Measurements from ENCODE around the gene SEMA3B.
"Not testable (repeated sequence)": the region's sequence is repeated elsewhere in the genome, so short reads cannot be mapped to it uniquely, and the experiment has no call there.

The SEMA3B gene

GRCh38 chr3:50241163-50241562, 27.8 kb upstream of the SEMA3B start:
- Histone ChIP-seq H3K36me3 (ENCODE audit: insufficient read depth, low read length) (peaks cover 4% of the 10 kb centered on the region), H3K4me1 (ENCODE audit: insufficient read depth, low read length) (peaks cover 72% of the 10 kb centered on the region), H3K4me3 (ENCODE audit: low read depth in 1 of 2, low read length in 2 of 2) (no peak overlapping the region), H3K27me3 (ENCODE audit: control insufficient read depth in 1 of 2, insufficient read depth in 2 of 2, low read length in 2 of 2) (no peaks in the 10 kb centered on the region), H3K9me3 (ENCODE audit: low read length) (no peaks in the 10 kb centered on the region), H3K9ac (ENCODE audit: low read length) (no peak overlapping the region), H3K27ac (ENCODE audit: low read depth, low read length) (peak overlapping the region; percentile 14)

- Histone ChIP-seq H3K27ac (ENCODE audit: low read depth, low read length) (peak overlapping the region; percentile 50), H3K27me3 (ENCODE audit: control insufficient read depth in 1 of 2, insufficient read depth in 2 of 2, low read length in 2 of 2) (no peaks in the 10 kb centered on the region), H3K36me3 (ENCODE audit: insufficient read depth, low read length) (peaks cover 4% of the 10 kb centered on the region), H3K4me3 (ENCODE audit: low read depth in 1 of 2, low read length in 2 of 2) (peak overlapping the region in 1 of 2 donors; percentile 25), H3K9me3 (ENCODE audit: low read length) (no peaks in the 10 kb centered on the region), H3K4me1 (ENCODE audit: insufficient read depth, low read length) (peaks cover 79% of the 10 kb centered on the region), H3K9ac (ENCODE audit: low read length) (no peak overlapping the region)
Measured at GRCh38 chr3:50241713-50242380, 27.1 kb upstream of the SEMA3B start.

- no peaks in the 10 kb centered on the region for H3K27me3 ChIP-seq (ENCODE audit: control insufficient read depth in 1 of 2, insufficient read depth in 2 of 2, low read length in 2 of 2)
- peaks cover 7% of the 10 kb centered on the region for H3K36me3 ChIP-seq (ENCODE audit: insufficient read depth, low read length)
- H3K9ac ChIP-seq (ENCODE audit: low read length): no peak overlapping the region
- peaks cover 84% of the 10 kb centered on the region for H3K4me1 ChIP-seq (ENCODE audit: insufficient read depth, low read length)
- H3K9me3 ChIP-seq (ENCODE audit: low read length): no peaks in the 10 kb centered on the region
- H3K27ac ChIP-seq (ENCODE audit: low read depth, low read length): peak overlapping the region; percentile 50
- H3K4me3 ChIP-seq (ENCODE audit: low read depth in 1 of 2, low read length in 2 of 2): no peak overlapping the region
Measured at GRCh38 chr3:50242381-50242770, 26.6 kb upstream of the SEMA3B start.

- H3K27ac ChIP-seq (ENCODE audit: low read depth, low read length): peak overlapping the region; percentile 59
- H3K9ac ChIP-seq (ENCODE audit: low read length): peak overlapping the region; percentile 11
- H3K4me3 ChIP-seq (ENCODE audit: low read depth in 1 of 2, low read length in 2 of 2): peak overlapping the region in 1 of 2 donors; percentile 31
- H3K4me1 ChIP-seq (ENCODE audit: insufficient read depth, low read length): peaks cover 87% of the 10 kb centered on the region
- H3K9me3 ChIP-seq (ENCODE audit: low read length): no peaks in the 10 kb centered on the region
- peaks cover 13% of the 10 kb centered on the region for H3K36me3 ChIP-seq (ENCODE audit: insufficient read depth, low read length)
- H3K27me3 ChIP-seq (ENCODE audit: control insufficient read depth in 1 of 2, insufficient read depth in 2 of 2, low read length in 2 of 2): no peaks in the 10 kb centered on the region
Measured at GRCh38 chr3:50242851-50243542, 25.9 kb upstream of the SEMA3B start.

- Histone ChIP-seq H3K27me3 (ENCODE audit: control insufficient read depth in 1 of 2, insufficient read depth in 2 of 2, low read length in 2 of 2) (no peaks in the 10 kb centered on the region), H3K4me3 (ENCODE audit: low read depth in 1 of 2, low read length in 2 of 2) (no peak overlapping the region), H3K9ac (ENCODE audit: low read length) (peak overlapping the region; percentile 11), H3K27ac (ENCODE audit: low read depth, low read length) (peak overlapping the region; percentile 59), H3K4me1 (ENCODE audit: insufficient read depth, low read length) (peaks cover 87% of the 10 kb centered on the region), H3K9me3 (ENCODE audit: low read length) (no peaks in the 10 kb centered on the region), H3K36me3 (ENCODE audit: insufficient read depth, low read length) (peaks cover 13% of the 10 kb centered on the region)
Measured at GRCh38 chr3:50243543-50243895, 25.4 kb upstream of the SEMA3B start.

- peaks cover 87% of the 10 kb centered on the region for H3K4me1 ChIP-seq (ENCODE audit: insufficient read depth, low read length)
- not testable (repeated sequence) for H3K4me3 ChIP-seq (ENCODE audit: low read depth in 1 of 2, low read length in 2 of 2); H3K9me3 ChIP-seq (ENCODE audit: low read length); H3K27ac ChIP-seq (ENCODE audit: low read depth, low read length); H3K27me3 ChIP-seq (ENCODE audit: control insufficient read depth in 1 of 2, insufficient read depth in 2 of 2, low read length in 2 of 2); H3K36me3 ChIP-seq (ENCODE audit: insufficient read depth, low read length); H3K9ac ChIP-seq (ENCODE audit: low read length)
Measured at GRCh38 chr3:50244813-50245212, 24.1 kb upstream of the SEMA3B start.

- Histone ChIP-seq H3K27ac (ENCODE audit: low read depth, low read length) (peak overlapping the region; percentile 18), H3K4me3 (ENCODE audit: low read depth in 1 of 2, low read length in 2 of 2) (peak overlapping the region in 1 of 2 donors; percentile 54), H3K36me3 (ENCODE audit: insufficient read depth, low read length) (peaks cover 8% of the 10 kb centered on the region), H3K4me1 (ENCODE audit: insufficient read depth, low read length) (peaks cover 87% of the 10 kb centered on the region), H3K9ac (ENCODE audit: low read length) (peak overlapping the region; percentile 34), H3K9me3 (ENCODE audit: low read length) (no peaks in the 10 kb centered on the region), H3K27me3 (ENCODE audit: control insufficient read depth in 1 of 2, insufficient read depth in 2 of 2, low read length in 2 of 2) (no peaks in the 10 kb centered on the region)
Measured at GRCh38 chr3:50245251-50245745, 23.6 kb upstream of the SEMA3B start.

- no peaks in the 10 kb centered on the region for H3K9me3 ChIP-seq (ENCODE audit: low read length)
- H3K4me1 ChIP-seq (ENCODE audit: insufficient read depth, low read length): peaks cover 85% of the 10 kb centered on the region
- peaks cover 10% of the 10 kb centered on the region for H3K36me3 ChIP-seq (ENCODE audit: insufficient read depth, low read length)
- H3K9ac ChIP-seq (ENCODE audit: low read length): peak overlapping the region; percentile 34
- peak overlapping the region; percentile 18 for H3K27ac ChIP-seq (ENCODE audit: low read depth, low read length)
- H3K4me3 ChIP-seq (ENCODE audit: low read depth in 1 of 2, low read length in 2 of 2): peak overlapping the region; percentile 3 to 54
- H3K27me3 ChIP-seq (ENCODE audit: control insufficient read depth in 1 of 2, insufficient read depth in 2 of 2, low read length in 2 of 2): no peaks in the 10 kb centered on the region
Measured at GRCh38 chr3:50245831-50246516, 23.0 kb upstream of the SEMA3B start.

GRCh38 chr3:50246517-50246954, 22.4 kb upstream of the SEMA3B start:
- Histone ChIP-seq H3K4me3 (ENCODE audit: low read depth in 1 of 2, low read length in 2 of 2) (peak overlapping the region; percentile 1 to 54), H3K36me3 (ENCODE audit: insufficient read depth, low read length) (peaks cover 15% of the 10 kb centered on the region), H3K9ac (ENCODE audit: low read length) (no peak overlapping the region), H3K27me3 (ENCODE audit: control insufficient read depth in 1 of 2, insufficient read depth in 2 of 2, low read length in 2 of 2) (no peaks in the 10 kb centered on the region), H3K4me1 (ENCODE audit: insufficient read depth, low read length) (peaks cover 85% of the 10 kb centered on the region), H3K9me3 (ENCODE audit: low read length) (no peaks in the 10 kb centered on the region), H3K27ac (ENCODE audit: low read depth, low read length) (peak overlapping the region; percentile 18)

- H3K9me3 ChIP-seq (ENCODE audit: low read length): no peaks in the 10 kb centered on the region
- no peaks in the 10 kb centered on the region for H3K27me3 ChIP-seq (ENCODE audit: control insufficient read depth in 1 of 2, insufficient read depth in 2 of 2, low read length in 2 of 2)
- H3K27ac ChIP-seq (ENCODE audit: low read depth, low read length): no peak overlapping the region
- H3K36me3 ChIP-seq (ENCODE audit: insufficient read depth, low read length): peaks cover 22% of the 10 kb centered on the region
- no peak overlapping the region for H3K9ac ChIP-seq (ENCODE audit: low read length)
- peaks cover 68% of the 10 kb centered on the region for H3K4me1 ChIP-seq (ENCODE audit: insufficient read depth, low read length)
- H3K4me3 ChIP-seq (ENCODE audit: low read depth in 1 of 2, low read length in 2 of 2): no peak overlapping the region
Measured at GRCh38 chr3:50248387-50248786, 20.6 kb upstream of the SEMA3B start.

- Histone ChIP-seq H3K27ac (ENCODE audit: low read depth, low read length) (no peak overlapping the region), H3K27me3 (ENCODE audit: control insufficient read depth in 1 of 2, insufficient read depth in 2 of 2, low read length in 2 of 2) (no peaks in the 10 kb centered on the region), H3K36me3 (ENCODE audit: insufficient read depth, low read length) (peaks cover 33% of the 10 kb centered on the region), H3K9ac (ENCODE audit: low read length) (no peak overlapping the region), H3K9me3 (ENCODE audit: low read length) (no peaks in the 10 kb centered on the region), H3K4me1 (ENCODE audit: insufficient read depth, low read length) (peaks cover 66% of the 10 kb centered on the region), H3K4me3 (ENCODE audit: low read depth in 1 of 2, low read length in 2 of 2) (no peak overlapping the region)
Measured at GRCh38 chr3:50249457-50249856, 19.5 kb upstream of the SEMA3B start.

Measured in muscle layer of colon (tissue), 2 donors.